Measurements from ENCODE around the gene CDC25B. TPM values are rescaled to one million over a fixed set of nuclear protein-coding genes. Genes with fewer than 3 reads are reported as not detected.
A peak's percentile ranks its signal among the peaks of the same experiment; 100 is the strongest.

CDC25B gene
- total and polyA plus RNA-seq, 2 of the 13 experiments (the other 11 are each of a cell fraction or from before 2014, with no cell fraction given) = 14.5 to 19.4 TPM

GRCh38 chr20:3811467-3812258 is 15.6 kb downstream of the CDC25B start (continued):
- TF ChIP-seq ZMAT5 (CRISPR knock-in tag; IDR thresholded peaks at IDR 0.05; ENCODE audit: borderline replicate concordance, low read depth) = no peak
- TF ChIP-seq ZBTB2 (CRISPR knock-in tag; IDR thresholded peaks at IDR 0.05; ENCODE audit: low read depth) = peak; percentile 63; the same call in 1 of the 2 replicates
- peak; percentile 98; the same call in 1 of the 2 replicates for TF ChIP-seq TIGD3 (CRISPR knock-in tag; IDR thresholded peaks at IDR 0.05; ENCODE audit: borderline replicate concordance)
- TF ChIP-seq ZNF207 (IDR thresholded peaks at IDR 0.05; ENCODE audit: borderline replicate concordance) = no peak
- TF ChIP-seq RXRA (CRISPR knock-in tag; IDR thresholded peaks at IDR 0.05) = peak; percentile 94
- no peak for TF ChIP-seq TCF7L2 (IDR thresholded peaks at IDR 0.05; ENCODE audit: low read depth, low read length)
- TF ChIP-seq TAF15 (IDR thresholded peaks at IDR 0.05; ENCODE audit: low read depth, low read length, poor library complexity, severe bottlenecking) = no peak
- TF ChIP-seq ZHX1 (CRISPR knock-in tag; IDR thresholded peaks at IDR 0.05; ENCODE audit: low read depth) = no peak; the same call in 1 of the 2 replicates
- TF ChIP-seq ZBTB4 (CRISPR knock-in tag; IDR thresholded peaks at IDR 0.05; ENCODE audit: borderline replicate concordance) = peak; percentile 92; the same call in 1 of the 2 replicates
- TF ChIP-seq GMEB2 (CRISPR knock-in tag; IDR thresholded peaks at IDR 0.05; ENCODE audit: low read depth) = peak; percentile 23; the same call in 1 of the 2 replicates
- peak; percentile 54 for TF ChIP-seq HNF4A (CRISPR knock-in tag; IDR thresholded peaks at IDR 0.05)
- TF ChIP-seq ZNF577 (CRISPR knock-in tag; IDR thresholded peaks at IDR 0.05; ENCODE audit: borderline replicate concordance, low read depth) = no peak
- TF ChIP-seq XRCC5 (optimal IDR thresholded peaks at IDR 0.05; ENCODE audit: low read length) = peak; percentile 94
- TF ChIP-seq ZFAT (CRISPR knock-in tag; conservative IDR thresholded peaks at IDR 0.05) = no peak
- TF ChIP-seq FOXM1 (CRISPR knock-in tag; IDR thresholded peaks at IDR 0.05) = peak; percentile 72; the same call in 1 of the 2 replicates
- TF ChIP-seq HIVEP1 (CRISPR knock-in tag; IDR thresholded peaks at IDR 0.05) = peak; percentile 95

Measured in HepG2 (cell line).